ENCODE data around the gene PHYHD1.
A peak's percentile ranks its signal among the peaks of the same experiment; 100 is the strongest.

PHYHD1 gene

DNA sequence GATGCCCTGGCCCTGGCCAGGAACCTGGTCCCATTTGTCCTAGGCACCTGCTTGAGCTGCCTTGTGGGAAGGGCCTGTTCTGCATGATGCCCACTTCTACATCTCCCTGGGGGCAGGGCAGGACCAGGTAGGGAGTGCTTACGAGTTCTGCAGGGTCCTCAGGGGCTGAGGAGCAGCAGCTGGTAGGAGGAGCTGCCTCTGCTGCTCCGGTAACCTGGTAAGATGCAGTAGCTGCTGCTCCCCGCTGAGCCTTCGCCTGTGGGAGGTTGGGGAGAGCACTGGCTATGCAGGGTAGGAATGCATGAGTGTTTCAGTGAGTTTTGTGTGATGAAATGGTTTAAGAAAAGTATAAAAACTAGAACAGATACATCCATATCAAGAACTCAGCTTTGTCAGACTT, 25.2 kb upstream of the PHYHD1 start:
- TF ChIP-seq, protein P1, sequence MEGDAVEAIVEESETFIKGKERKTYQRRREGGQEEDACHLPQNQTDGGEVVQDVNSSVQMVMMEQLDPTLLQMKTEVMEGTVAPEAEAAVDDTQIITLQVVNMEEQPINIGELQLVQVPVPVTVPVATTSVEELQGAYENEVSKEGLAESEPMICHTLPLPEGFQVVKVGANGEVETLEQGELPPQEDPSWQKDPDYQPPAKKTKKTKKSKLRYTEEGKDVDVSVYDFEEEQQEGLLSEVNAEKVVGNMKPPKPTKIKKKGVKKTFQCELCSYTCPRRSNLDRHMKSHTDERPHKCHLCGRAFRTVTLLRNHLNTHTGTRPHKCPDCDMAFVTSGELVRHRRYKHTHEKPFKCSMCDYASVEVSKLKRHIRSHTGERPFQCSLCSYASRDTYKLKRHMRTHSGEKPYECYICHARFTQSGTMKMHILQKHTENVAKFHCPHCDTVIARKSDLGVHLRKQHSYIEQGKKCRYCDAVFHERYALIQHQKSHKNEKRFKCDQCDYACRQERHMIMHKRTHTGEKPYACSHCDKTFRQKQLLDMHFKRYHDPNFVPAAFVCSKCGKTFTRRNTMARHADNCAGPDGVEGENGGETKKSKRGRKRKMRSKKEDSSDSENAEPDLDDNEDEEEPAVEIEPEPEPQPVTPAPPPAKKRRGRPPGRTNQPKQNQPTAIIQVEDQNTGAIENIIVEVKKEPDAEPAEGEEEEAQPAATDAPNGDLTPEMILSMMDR (IDR thresholded peaks at IDR 0.05): no peak
- no peaks in the 10 kb centered on the region for H3K27me3 ChIP-seq
- peaks cover 29 to 64% (median 56%) of the 10 kb centered on the region in 3 donors for H3K36me3 ChIP-seq
- H3K27ac ChIP-seq: peak overlapping the region; percentile 89 to 94
- intact Hi-C loops (cut with DNase I; ENCODE audit: low total_unique reads): no loop called here
- H3K9me3 ChIP-seq: no peaks in the 10 kb centered on the region
- no peak overlapping the region for H3K4me3 ChIP-seq
- peaks cover 10 to 72% (median 56%) of the 10 kb centered on the region in 4 donors for H3K4me1 ChIP-seq
- DNase-seq: no peak

DNA sequence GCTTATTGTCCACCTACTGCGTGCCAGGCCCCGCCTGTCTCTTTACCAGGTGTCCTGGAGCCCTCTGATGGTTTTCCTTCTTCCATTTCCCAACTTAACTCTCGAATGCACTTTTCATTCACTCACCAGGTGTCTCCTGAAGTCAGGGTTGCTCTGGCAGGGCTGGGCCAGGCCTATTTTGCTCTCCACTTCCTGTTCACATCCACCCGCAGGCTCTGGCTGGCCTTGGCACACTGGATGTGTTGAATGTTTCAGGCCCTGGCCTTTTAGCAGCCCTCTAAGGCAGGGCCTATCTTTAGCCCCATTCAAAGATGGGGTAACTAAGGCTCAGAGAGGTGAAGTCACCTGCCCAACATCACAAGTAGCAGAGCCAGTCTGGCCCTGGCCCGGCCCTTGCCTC, 22.4 kb upstream of the PHYHD1 start:
- Histone ChIP-seq H3K4me3 (no peak overlapping the region), H3K27me3 (no peaks in the 10 kb centered on the region), H3K27ac (peak overlapping the region; percentile 33 to 56), H3K4me1 (peaks cover 0 to 70% (median 50%) of the 10 kb centered on the region in 4 donors), H3K36me3 (peaks cover 29 to 77% (median 53%) of the 10 kb centered on the region in 3 donors), H3K9me3 (no peaks in the 10 kb centered on the region)
- intact Hi-C loops (cut with DNase I; ENCODE audit: low total_unique reads): no loop called here
- TF ChIP-seq, protein P1 (IDR thresholded peaks at IDR 0.05): no peak
- no peak for DNase-seq

DNA sequence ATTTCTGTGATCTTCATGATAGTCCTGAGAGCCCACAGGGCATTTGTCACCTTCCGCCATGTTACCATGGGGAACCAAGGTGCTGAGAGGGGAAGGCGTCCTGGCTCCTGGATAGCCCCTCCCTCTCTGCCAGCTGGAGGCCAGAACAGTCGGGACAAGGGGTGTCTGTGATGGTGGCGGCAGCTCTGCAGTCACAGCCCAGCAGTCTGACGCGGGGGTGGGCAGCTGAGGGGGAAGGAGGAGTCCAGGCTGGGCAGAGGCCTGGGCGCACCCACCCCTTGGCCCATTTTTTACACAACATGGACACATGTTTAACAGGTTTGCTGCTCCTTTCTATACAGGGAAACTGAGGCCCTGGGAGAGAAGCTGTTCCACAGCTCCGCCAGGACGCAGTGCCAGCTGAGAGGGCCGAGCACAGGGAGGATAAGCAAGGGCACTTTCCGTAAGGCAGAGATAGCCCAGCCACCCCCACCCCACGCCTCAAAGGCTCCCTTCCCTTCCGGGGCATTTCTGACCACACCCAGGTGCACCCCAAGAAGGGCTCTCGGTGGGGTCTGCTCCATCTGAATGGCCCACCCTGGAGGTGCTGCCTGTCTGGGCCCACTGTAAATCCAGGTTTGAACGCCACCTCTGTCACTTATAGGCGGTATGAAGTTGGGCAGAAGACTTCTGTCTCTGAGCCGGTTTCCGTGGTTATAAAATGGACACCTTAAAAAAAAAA, 21.8 kb upstream of the PHYHD1 start:
- peak overlapping the region; percentile 33 to 56 for H3K27ac ChIP-seq
- intact Hi-C loops (cut with DNase I; ENCODE audit: low total_unique reads): no loop called here

DNA sequence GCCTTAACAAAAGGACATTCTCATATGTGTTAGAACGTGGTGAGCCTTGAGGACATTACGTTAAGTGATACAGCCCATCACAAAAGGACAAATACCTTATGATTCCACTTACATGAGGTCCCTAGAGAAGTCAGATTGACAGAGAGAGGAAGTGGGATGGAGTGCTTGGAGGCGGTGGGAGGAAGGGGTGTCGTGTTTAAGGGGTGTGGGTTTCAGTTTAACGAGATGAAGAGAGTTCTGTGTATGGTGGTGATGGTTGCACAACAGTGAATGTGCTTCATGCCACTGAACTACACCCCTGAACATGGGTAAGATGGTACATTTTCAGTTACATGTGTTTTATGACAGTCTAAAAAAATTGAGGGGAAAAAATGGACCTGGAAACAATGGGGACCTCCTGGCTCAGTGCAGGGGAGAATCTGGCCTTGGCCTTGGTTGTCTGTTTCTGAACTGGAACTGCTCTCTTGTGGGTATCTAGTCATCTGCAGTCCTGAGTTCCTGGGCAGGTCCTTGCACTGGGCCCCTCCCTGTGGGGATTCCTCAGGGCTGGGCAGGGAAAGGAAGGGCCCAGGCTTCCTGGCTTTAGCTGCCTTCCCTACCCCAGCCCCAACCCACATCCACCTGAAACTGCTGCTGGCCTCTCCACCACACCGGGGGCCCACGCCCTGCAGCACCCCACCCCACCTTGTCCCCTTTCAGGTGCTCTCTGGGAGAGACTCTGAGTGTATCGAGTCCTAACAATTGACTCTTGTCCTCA, 21.0 kb upstream of the PHYHD1 start:
- no peaks in the 10 kb centered on the region for H3K9me3 ChIP-seq
- H3K27ac ChIP-seq: peak overlapping the region; percentile 37 to 56
- H3K4me3 ChIP-seq: no peak overlapping the region
- peaks cover 0 to 70% (median 51%) of the 10 kb centered on the region in 4 donors for H3K4me1 ChIP-seq
- peaks cover 26 to 66% (median 45%) of the 10 kb centered on the region in 3 donors for H3K36me3 ChIP-seq
- intact Hi-C loops (cut with DNase I; ENCODE audit: low total_unique reads): no loop called here
- TF ChIP-seq, protein P1 (IDR thresholded peaks at IDR 0.05): no peak
- H3K27me3 ChIP-seq: no peaks in the 10 kb centered on the region
- no peak for DNase-seq

More for the DNA sequence above, 21.8 kb upstream of the PHYHD1 start:
- H3K4me1 ChIP-seq: peaks cover 0 to 70% (median 50%) of the 10 kb centered on the region in 4 donors
- DNase-seq: no peak
- TF ChIP-seq, protein P1 (IDR thresholded peaks at IDR 0.05): no peak
- H3K9me3 ChIP-seq: no peaks in the 10 kb centered on the region
- no peaks in the 10 kb centered on the region for H3K27me3 ChIP-seq
- no peak overlapping the region for H3K4me3 ChIP-seq
- peaks cover 29 to 72% (median 48%) of the 10 kb centered on the region in 3 donors for H3K36me3 ChIP-seq

DNA sequence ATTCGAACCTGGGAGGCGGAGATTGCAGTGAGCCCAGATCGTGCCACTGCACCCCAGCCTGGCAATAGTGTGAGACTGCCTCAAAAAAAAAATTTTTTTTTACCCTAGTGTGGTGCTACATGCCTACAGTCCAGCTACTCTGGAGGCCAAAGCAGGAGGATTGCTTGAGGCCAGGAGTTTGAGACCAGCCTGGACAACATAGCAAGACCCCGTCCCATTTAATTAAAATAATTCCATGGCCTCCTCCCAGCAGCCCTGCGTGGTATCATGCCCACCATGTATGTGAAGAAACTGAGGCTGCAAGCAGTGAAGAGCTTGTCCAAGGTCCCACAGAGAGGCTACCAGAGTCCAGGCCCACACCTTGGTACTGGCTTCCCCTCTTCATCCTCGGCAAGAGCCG, 19.4 kb upstream of the PHYHD1 start:
- Histone ChIP-seq H3K9me3 (no peaks in the 10 kb centered on the region), H3K4me3 (no peak overlapping the region), H3K27me3 (no peaks in the 10 kb centered on the region), H3K36me3 (peaks cover 24 to 51% (median 37%) of the 10 kb centered on the region in 3 donors), H3K4me1 (peaks cover 0 to 72% (median 42%) of the 10 kb centered on the region in 4 donors), H3K27ac (peak overlapping the region; percentile 80 to 83)
- DNase-seq: no peak
- intact Hi-C loops (cut with DNase I; ENCODE audit: low total_unique reads): no loop called here
- TF ChIP-seq, protein P1 (IDR thresholded peaks at IDR 0.05): no peak

All from tibial artery (tissue), 4 donors.